Ovary (tissue), 9 donors: Measurements from ENCODE around the gene GABPB2. TPM values are rescaled to one million over a fixed set of nuclear protein-coding genes. Genes with fewer than 3 reads are reported as not detected.

Source experiments
- DNase-seq, 5 donors: peaks; one replicate each; pipeline ENCODE4 v3.0.0-alpha.2; 2019 to 2020
- H3K27ac ChIP-seq, 2 donors: fragments of 200-600 bp; one replicate each; pipeline versions ENCODE4 v1.5.1 to v1.8.0; 2019 to 2022
- H3K27me3 ChIP-seq: fragments of 200-600 bp; one replicate; pipeline ENCODE4 v1.8.0; 2022
- H3K36me3 ChIP-seq: fragments of 200-600 bp; sonication (generic); one replicate; pipeline ENCODE4 v1.5.1; 2019
- H3K4me1 ChIP-seq: one replicate; pipeline ENCODE4 v1.8.1; 2013; ENCODE audit warnings: mild to moderate bottlenecking, moderate library complexity; ENCODE audit not compliant: insufficient read depth
- H3K4me3 ChIP-seq: fragments of 200-600 bp; sonication (generic); one replicate; pipeline ENCODE4 v1.5.1; 2017
- H3K9me3 ChIP-seq, 2 donors: fragments of 200-600 bp in 1 of 2; sonication (generic) in 1 of 2; one replicate each; pipeline versions ENCODE4 v1.5.1 to v1.8.1; 2013 to 2019; ENCODE audit warnings: mild to moderate bottlenecking in 1 of 2, moderate library complexity in 1 of 2
- CTCF ChIP-seq, 3 donors: fragments of 450-650 bp in 2 of 3; fragments of 200-600 bp in 1 of 3; IDR thresholded peaks; one replicate each; pipeline versions ENCODE4 v1.5.1 to v1.8.0; 2016 to 2022; ENCODE audit warnings: antibody characterized with exemption in 3 of 3, mild to moderate bottlenecking in 1 of 3
- EP300 ChIP-seq: sonication (generic); formaldehyde crosslinking; IDR thresholded peaks from one replicate; pipeline ENCODE4 v1.6.1; 2017; ENCODE audit warnings: antibody characterized with exemption
- POLR2A ChIP-seq: fragments of 450-650 bp; IDR thresholded peaks from one replicate; pipeline ENCODE4 v1.6.1; 2017; ENCODE audit warnings: antibody characterized with exemption, mild to moderate bottlenecking, moderate library complexity
- WGBS, 3 donors: extraction: QIAGEN DNeasy Blood & Tissue Kit in 1 of 3; methylation state at CpG; one replicate each; pipeline versions ENCODE4 v1.1.5 to v1.1.7; 2013 to 2017; 5-methylcytosine and 5-hydroxymethylcytosine counted together
- intact Hi-C, 4 donors: fragments of 100-400 bp; cut with DNase I; formaldehyde crosslinking; loops; one replicate each; pipeline versions ENCODE4 v1.11.0 to v1.15.1; 2022 to 2023
- polyA plus RNA-seq, 2 donors: library from polyadenylated mRNA; stranded (reverse); fragments of 200-250 nt in 1 of 2; fragments of 350-450 nt in 1 of 2; fragmentation: Illumina TruSeq in 1 of 2; extraction: RNeasy Lipid Tissue Mini Kit (QIAGEN cat#74804) in 1 of 2; gene quantifications; one replicate each; pipeline ENCODE4 v1.2.3, GENCODE V29; 2013 to 2014
- total RNA-seq, 7 donors: library from RNA; depleted of rRNA in 2 of 7; stranded (reverse); fragments of >200 nt in 2 of 7; fragmentation: NEBNext Ultra II Directional in 3 of 7; extraction: Animal tissue kit (Norgen Biotek cat#: 25700) in 3 of 7; gene quantifications; one replicate each; pipeline versions ENCODE4 v1.1.0 to v1.2.4, GENCODE V29; 2016 to 2023
- donor health status: DM: no; HTN: no; CAD: no; lungs with moderate emphysema.
- donor health status: DM: no; HTN: no; CAD: no.
- donor health status: Bipolar disorder and iron deficiency.
- donor health status: DM: yes; HTN: yes; CAD: no.
- donor health status: DM: no; HTN: no; CAD: no.
- donor health status: DM: yes; HTN: yes; CAD: no.

The GABPB2 gene
- total and polyA plus RNA-seq, 9 donors: 11.4 to 28.1 (median 20.6) TPM

- intact Hi-C loops: loop anchor here in 3 of 4 donors (5.0 to 10.0 kb wide), 4 partner anchors 54 to 134 kb away; no protein-coding TSS in a partner anchor
- 67 to 84% (median 79%) methylated on average over 4 of the region's 4 CpGs for WGBS, 3 donors
- Histone ChIP-seq H3K27me3 (no peaks in the 10 kb centered on the region), H3K4me3 (no peak within 1 kb of the TSS), H3K9me3 (no peaks in the 10 kb centered on the region), H3K27ac (no peak within 1 kb of the TSS), H3K36me3 (no peaks in the 10 kb centered on the region), H3K4me1 (no peaks in the 10 kb centered on the region)
- TF ChIP-seq POLR2A (no peak), EP300 (no peak), CTCF (IDR thresholded peaks at IDR 0.05) (no peak)
- DNase-seq: no peak
These were observed 85.9 kb downstream of the GABPB2 start, which contains the start of gene TNFAIP8L2 for GRCh38 chr1:151156515-151156819. Gene TNFAIP8L2 (plus strand): TSS chr1:151156649. CDS start chr1:151158698, 2,049 bp downstream.

DNA sequence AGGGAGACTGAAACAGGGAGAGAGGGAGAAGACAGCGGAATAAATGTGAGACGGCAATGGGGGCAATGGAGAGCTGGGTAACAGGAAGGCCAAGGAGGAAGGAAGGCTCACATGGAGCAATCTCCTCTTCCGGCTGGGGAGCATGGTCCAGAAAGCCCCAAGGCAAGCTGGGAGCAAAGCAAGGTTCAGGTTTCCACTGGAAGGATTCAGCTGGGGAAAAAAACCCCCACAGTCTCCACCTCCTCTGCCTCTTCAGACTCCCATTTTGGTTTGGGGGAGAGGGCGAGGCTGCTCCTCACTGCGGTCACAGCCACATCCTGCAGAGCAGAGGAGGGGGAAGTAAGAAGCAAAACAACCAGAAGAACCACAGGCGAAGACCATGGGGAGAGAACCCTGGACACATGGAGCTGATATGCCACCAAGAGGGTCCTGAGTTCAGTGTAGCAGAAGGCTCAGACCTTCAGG lies 86.5 kb downstream of the GABPB2 start:
- Histone ChIP-seq H3K36me3 (no peaks in the 10 kb centered on the region), H3K27ac (no peak overlapping the region), H3K4me3 (no peak overlapping the region), H3K9me3 (no peaks in the 10 kb centered on the region), H3K27me3 (no peaks in the 10 kb centered on the region), H3K4me1 (no peaks in the 10 kb centered on the region)
- no peak for DNase-seq
- no peak for TF ChIP-seq CTCF (IDR thresholded peaks at IDR 0.05)
- TF ChIP-seq POLR2A: no peak
- TF ChIP-seq EP300: no peak
- 83 to 86% (median 84%) methylated on average over 6 of the region's 6 CpGs for WGBS, 3 donors
- intact Hi-C loops: loop anchor here in 3 of 4 donors (5.0 to 10.0 kb wide), 4 partner anchors 55 to 135 kb away; no protein-coding TSS in a partner anchor

DNA sequence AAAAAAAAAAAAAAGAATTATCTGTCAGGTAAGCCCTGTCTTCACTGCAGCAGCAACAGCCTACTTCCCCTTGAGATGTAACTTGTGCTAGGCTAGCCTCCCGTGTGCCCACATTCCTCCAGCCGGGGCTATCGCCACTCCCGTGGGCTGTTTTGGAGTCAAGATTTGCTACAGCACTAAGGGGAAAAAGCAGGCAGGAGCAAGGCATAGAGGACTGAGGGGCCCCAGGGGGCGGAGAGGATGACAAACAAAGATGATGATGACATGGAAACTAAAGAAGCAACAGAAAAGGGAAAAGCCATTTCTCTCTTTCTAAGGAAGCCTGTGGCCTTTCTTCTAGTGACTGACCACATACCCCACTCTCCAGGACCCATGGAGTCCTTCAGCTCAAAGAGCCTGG lies 87.8 kb downstream of the GABPB2 start:
- Histone ChIP-seq H3K27ac (no peak overlapping the region), H3K9me3 (no peaks in the 10 kb centered on the region), H3K27me3 (no peaks in the 10 kb centered on the region), H3K4me1 (no peaks in the 10 kb centered on the region), H3K36me3 (no peaks in the 10 kb centered on the region), H3K4me3 (no peak overlapping the region)
- no peak for DNase-seq
- TF ChIP-seq EP300: no peak
- no peak for TF ChIP-seq CTCF (IDR thresholded peaks at IDR 0.05)
- no peak for TF ChIP-seq POLR2A
- intact Hi-C loops: loop anchor here in 3 of 4 donors (5.0 to 10.0 kb wide), 4 partner anchors 56 to 136 kb away; no protein-coding TSS in a partner anchor
- 70 to 78% (median 77%) methylated on average over 5 of the region's 5 CpGs for WGBS, 3 donors

- TF ChIP-seq POLR2A: no peak
- no peak for TF ChIP-seq CTCF (IDR thresholded peaks at IDR 0.05)
- no peak for TF ChIP-seq EP300
- WGBS, 3 donors: 80 to 83% (median 83%) methylated on average over 22 of the region's 22 CpGs
- Histone ChIP-seq H3K27ac (no peak overlapping the region), H3K4me3 (no peak overlapping the region), H3K4me1 (peaks cover 2% of the 10 kb centered on the region), H3K27me3 (no peaks in the 10 kb centered on the region), H3K36me3 (no peaks in the 10 kb centered on the region), H3K9me3 (no peaks in the 10 kb centered on the region)
- DNase-seq: no peak
- intact Hi-C loops: loop anchor here in 3 of 4 donors (5.0 to 10.0 kb wide), 4 partner anchors 56 to 136 kb away; no protein-coding TSS in a partner anchor
These were observed 88.2 kb downstream of the GABPB2 start for GRCh38 chr1:151158751-151159251.
